Right ventricle myocardium superior (tissue), 1 donor: Measurements from ENCODE around the gene CLIC6. TPM values are rescaled to one million over a fixed set of nuclear protein-coding genes. Genes with fewer than 3 reads are reported as not detected.
A peak's percentile ranks its signal among the peaks of the same experiment; 100 is the strongest.

Experiments
- ATAC-seq: fragments of 200-7000 bp; cut with Tn5 transposase; one replicate; pipeline ENCODE4 v1.9.1; 2020; ENCODE audit warnings: mild to moderate bottlenecking; ENCODE audit not compliant: poor library complexity
- DNase-seq: peaks from one replicate; pipeline ENCODE4 v3.0.0-alpha.2; 2020
- intact Hi-C: fragments of 100-400 bp; cut with DNase I; formaldehyde crosslinking; loops from one replicate; pipeline ENCODE4 v1.11.2; 2022
- total RNA-seq: library from RNA; stranded (reverse); fragmentation: NEBNext Ultra II Directional; extraction: Animal tissue kit (Norgen Biotek cat#: 25700); gene quantifications from one replicate; pipeline ENCODE4 v1.2.1, GENCODE V29; 2021
- donor health status: DM: no; HTN: yes; CAD: no; lungs with severe emphysema.

The CLIC6 gene
- total RNA-seq, 1 donor from 2014 or later: 7.7 TPM

DNA sequence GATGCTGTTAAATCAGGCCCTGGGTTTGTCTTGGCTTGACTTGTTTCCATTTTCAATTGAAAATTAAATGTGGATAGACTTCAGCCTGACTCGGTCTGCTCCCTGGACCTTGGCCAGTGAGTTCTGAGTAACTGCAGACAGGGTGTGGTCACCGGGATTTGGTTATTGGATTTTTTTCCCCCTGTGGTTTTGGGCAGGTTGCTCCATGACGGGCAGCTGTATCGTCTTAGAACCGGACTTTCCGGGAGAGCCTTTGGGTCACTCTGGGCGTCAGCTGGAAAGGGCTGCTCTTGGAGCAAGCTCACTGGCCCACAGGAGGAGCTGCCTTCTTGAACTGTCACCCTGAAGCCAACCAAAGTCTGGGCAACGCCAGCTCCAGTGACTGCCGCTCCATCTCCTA, 75.0 kb downstream of the CLIC6 start:
- ATAC-seq: no peak

DNA sequence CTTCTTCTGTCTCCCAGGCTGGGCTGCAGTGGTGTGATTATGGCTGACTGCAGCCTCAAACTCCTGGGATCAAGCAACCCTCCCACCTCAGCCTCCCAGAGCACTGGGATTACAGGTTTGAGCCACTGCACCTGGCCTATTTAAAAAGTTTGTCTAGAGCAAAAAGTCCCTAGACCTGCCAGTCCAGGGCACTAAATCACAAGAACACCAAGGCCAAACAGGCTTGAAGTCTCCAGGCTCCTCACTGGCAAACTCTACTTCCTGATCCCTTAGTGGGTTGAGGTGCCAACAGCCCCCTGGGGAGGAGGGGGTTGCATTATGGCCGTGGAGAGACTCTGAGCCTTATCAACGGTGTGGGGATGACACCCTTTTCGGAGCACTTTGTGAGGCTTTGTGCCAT, 76.0 kb downstream of the CLIC6 start:
- ATAC-seq: no peak
- intact Hi-C loops: loop anchor here (5.0 kb wide), 2 partner anchors 1098 to 1192 kb away; no protein-coding TSS in a partner anchor
- DNase-seq: no peak

More for the DNA sequence above, 75.0 kb downstream of the CLIC6 start:
- intact Hi-C loops: no loop called here
- no peak for DNase-seq

DNA sequence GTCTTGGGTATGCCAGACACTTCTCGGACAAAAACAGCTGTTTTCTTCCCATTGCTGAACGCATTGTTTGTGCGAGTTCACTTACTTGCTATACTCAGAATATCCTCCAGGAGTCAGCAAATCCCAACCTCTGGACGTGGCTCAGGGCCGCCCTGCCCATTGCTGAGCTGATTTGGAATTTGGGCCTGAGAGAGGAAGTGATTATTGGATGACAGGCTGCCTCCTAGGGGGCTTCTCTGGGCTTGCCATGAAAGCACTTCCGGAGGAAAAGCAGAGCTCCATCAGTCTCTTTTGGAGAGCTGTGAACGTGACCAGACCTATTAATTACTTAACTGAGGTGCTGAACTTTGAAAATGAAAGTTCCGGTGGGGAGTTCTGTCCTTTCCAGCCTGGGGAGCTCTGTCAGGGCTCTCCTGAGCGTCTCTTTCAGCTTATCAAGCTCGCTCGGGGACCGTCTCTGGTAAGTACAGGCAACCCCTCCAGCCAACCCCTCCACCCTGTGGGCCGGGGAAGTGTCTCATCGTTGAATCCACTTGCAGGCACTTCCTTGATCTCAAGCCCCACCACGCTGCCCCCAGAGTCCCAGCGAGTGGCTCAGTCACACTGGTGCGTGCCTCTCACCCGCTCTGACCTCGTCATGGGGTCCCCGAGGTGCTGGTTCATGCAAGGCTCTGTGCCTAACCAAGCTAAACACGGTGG, 76.9 kb downstream of the CLIC6 start:
- peak; percentile 80 for DNase-seq
- intact Hi-C loops: loop anchor here (5.0 kb wide), 2 partner anchors 1097 to 1192 kb away; no protein-coding TSS in a partner anchor
- peak; percentile 95 for ATAC-seq

DNA sequence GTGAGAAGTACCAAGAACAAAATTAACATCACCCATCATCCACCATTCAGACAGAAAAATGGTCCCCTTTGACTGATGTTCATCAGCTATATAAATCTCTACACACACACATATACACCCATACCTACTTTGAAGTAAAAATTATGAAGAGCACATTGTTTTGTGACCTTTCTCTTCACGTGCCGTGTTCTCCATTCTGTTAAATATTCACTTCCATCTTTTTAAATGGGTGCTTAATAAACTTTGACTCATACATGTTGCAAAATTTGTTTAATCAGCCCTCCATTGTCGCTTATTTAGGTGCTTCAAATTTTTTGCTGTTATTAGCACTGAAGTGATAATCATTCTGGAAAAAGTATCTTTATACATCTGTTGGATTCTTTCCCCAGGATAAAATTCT, 80.1 kb downstream of the CLIC6 start:
- intact Hi-C loops: loop anchor here (5.0 kb wide), 2 partner anchors 1093 to 1188 kb away; no protein-coding TSS in a partner anchor
- ATAC-seq (no peak), DNase-seq (no peak)

DNA sequence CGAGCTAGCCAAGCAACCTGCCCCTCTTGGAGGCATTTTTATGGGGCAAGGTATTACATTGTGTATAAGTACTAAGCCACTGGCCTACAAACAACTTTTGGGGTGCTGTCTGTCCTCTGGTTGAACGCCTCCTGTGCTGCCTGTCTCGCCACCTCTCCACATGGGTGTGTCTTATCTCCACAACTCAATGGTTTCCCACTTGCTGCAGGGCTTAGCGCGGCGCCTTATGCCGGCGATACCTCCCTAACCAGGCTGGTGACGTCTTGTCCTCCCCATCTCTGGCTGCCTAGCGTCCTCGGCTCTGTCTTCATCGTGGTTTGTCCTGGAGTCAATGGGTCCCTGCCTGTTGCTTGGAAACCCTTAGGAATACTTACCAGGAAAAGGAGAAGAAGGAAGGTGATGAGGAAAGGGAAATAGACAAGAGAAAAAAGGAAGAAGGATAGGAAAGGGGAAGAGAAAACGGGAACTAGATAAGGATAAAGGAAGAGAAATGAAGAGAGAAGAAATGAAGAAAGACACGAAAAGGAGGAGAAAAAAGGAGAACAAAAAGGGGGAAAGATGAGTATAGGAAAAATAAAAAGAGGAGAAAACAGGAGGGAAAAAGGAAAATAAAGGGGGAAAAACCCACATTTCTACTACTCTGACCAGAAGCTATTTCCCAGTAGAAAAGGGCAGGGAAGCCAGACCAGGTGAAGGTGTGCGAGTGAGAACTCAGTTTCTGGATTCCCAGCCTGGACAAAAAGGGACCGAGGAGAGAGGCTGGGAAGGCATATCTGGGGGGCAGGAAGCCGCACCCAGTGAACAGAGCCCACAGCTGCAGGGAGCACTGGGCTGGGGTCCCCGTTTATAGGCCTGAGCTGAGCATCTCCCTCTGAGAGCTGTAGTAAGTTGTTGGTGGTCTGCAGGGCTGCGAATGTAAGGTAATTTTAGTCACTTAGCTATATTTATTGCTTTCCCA, 86.2 kb downstream of the CLIC6 start:
- ATAC-seq (no peak), DNase-seq (no peak)

DNA sequence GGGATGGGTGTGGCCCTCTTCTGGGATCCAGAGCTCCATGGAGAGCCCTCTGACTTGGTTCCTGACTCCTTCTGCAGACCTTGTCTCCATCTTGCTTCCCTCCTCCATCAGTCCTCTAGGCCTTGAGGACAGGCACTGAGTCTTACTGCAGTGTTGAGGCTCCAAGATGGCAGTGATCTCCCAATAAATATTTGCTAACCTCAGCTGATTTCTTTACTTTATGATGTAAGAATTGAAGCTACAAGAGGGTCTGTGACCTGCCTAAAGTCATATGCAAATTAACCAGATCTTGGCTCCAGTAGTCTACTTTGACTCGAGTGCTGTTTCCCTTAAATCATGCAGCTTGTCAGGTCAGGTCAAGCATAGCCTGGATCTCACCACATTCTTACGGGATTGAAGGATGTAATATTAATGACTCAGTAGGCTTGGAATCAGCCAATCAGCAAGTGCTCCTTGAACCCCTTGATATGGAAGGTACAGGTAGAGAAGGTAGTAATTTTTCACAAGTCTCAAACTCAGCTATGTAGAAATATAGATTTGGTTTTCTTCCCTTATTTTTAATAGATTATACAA, 93.0 kb downstream of the CLIC6 start:
- ATAC-seq (no peak), DNase-seq (no peak)
- intact Hi-C loops: no loop called here

More for the DNA sequence above, 86.2 kb downstream of the CLIC6 start:
- intact Hi-C loops: no loop called here

DNA sequence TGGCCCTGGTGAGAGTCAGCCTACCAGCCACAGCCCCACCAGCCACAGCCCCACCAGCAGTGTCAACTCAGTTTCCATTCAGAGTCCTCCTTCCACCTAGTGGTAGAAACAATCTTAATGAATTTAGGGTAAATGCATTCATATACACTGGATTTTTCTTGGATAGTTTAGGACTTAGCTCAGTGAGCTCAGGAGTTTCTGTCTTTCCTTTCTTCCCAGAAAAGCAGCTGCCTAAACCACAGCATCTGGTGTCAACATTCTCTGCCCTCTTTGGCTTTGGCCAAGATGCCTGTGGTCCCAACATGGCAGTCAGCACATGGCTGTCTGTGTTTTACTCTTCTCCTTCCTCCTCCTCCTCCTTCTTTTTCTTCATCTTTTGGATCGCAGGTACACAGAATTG, 94.0 kb downstream of the CLIC6 start:
- ATAC-seq (no peak), DNase-seq (no peak)
- intact Hi-C loops: no loop called here

DNA sequence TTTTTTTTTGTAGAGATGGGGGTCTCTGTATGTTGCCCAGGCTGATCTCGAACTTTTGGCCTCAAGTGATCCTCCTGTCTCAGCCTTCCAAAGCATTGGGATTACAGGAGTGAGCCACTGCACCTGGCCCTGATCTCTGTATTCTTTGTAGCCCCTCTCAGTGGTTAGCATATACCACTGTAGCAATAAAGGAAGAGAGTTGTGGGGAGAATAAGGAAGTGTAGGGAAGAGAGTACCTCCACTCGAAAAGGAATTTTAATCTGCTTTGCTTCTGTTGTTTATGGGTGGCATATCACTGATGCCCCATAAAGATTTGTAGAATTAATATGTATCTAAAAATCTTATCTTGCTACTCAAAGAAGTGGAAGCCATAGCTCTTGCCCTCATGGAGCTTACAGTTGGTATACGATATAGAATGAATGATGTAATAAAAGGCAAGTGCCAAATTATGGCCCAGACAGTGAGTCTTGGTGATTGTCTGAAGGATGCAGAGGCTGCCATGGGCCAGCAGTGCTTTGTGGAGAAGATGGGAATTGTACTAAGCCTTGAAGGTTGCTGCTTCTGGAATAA, 96.0 kb downstream of the CLIC6 start:
- ATAC-seq (no peak), DNase-seq (no peak)
- intact Hi-C loops: no loop called here

DNA sequence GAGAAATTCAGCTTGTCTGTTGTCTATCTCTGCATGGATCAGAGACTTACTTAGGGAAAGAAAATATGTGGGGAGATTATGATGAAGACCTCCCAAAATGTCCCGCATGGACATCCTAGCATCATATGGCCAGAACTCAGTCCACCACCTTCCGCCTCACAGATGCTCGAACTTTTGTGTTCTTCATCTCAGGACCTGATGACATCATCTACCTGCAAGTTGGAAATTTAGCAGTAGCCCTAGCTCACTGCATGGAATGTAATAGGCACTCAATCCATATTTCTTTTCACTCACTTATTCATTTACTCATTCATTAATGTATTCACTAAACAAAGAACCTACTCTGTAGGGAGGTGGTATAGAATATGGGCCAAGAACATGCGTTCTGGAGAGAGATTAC, 96.8 kb downstream of the CLIC6 start:
- intact Hi-C loops: no loop called here
- ATAC-seq: no peak
- no peak for DNase-seq

DNA sequence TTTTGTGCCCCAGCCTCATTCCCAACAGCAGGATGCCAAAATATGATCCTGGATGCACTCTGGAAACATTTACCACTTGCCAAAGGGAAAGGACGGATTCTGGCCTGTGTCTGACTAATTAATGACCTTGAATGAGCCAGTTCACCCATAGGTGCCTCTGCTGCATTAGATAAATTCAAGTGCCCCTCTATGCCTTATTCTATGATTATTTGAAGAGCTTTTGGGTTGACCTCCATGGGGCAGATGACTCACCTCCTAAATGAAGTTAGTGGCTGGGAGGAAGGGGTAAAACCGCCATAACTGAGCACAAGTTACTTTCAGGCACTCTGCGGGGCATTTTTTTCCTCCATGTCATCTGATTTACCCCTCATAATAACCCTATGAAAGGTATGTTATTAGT, 98.1 kb downstream of the CLIC6 start:
- DNase-seq (no peak), ATAC-seq (no peak)
- intact Hi-C loops: no loop called here

Other genes starting within 250 kb of the CLIC6 start
- gene SMIM34, start 245.0 kb upstream of the CLIC6 start, total RNA-seq: not detected
- gene KCNE1, start 156.8 kb upstream of the CLIC6 start, total RNA-seq: 4.3 TPM
- gene RCAN1, start 53.9 kb upstream of the CLIC6 start, total RNA-seq: 36.0 TPM